PC-9 (cell line): ENCODE results near the gene GAS1. TPM values are rescaled to one million over a fixed set of nuclear protein-coding genes. Genes with fewer than 3 reads are reported as not detected.

ENCODE experiments used
- BruUV-seq: library from RNA; stranded (reverse); fragments of 400-500 nt; replicated peaks from 2 replicates; lab custom pipeline; 2021; lab: Mats Ljungman, UMichigan
- CTCF ChIA-PET: fragments of 300-600 bp; sonication (Branson Sonifier 250); formaldehyde crosslinking; loops from one replicate; lab custom pipeline; 2022; ENCODE audit warnings: antibody characterized with exemption; lab: Charles Lee
- POLR2A ChIA-PET: fragments of 300-600 bp; sonication (Branson Sonifier 250); formaldehyde crosslinking; loops from one replicate; lab custom pipeline; 2022; ENCODE audit warnings: antibody characterized with exemption; ENCODE audit not compliant: unreplicated experiment; lab: Charles Lee
- DNase-seq, 2 experiments: peaks; one replicate each; pipeline versions ENCODE4 v3.0.0 to v3.0.0-alpha.2; 2015 to 2022; ENCODE audit warnings: mixed read lengths in 1 of 2
- H2AFZ ChIP-seq: fragments of 200-600 bp; sonication (generic); 2 replicates; pipeline ENCODE4 v1.8.1; 2017; ENCODE audit warnings: antibody characterized with exemption
- H3F3A ChIP-seq: fragments of 200-600 bp; sonication (generic); 2 replicates; pipeline ENCODE4 v1.8.1; 2017; ENCODE audit warnings: antibody characterized with exemption, mild to moderate bottlenecking, low read depth; ENCODE audit not compliant: insufficient read depth
- H3K27ac ChIP-seq: fragments of 200-600 bp; sonication (generic); 2 replicates; pipeline ENCODE4 v1.6.1; 2016; ENCODE audit warnings: mixed run types
- H3K27me3 ChIP-seq: fragments of 200-600 bp; sonication (generic); 2 replicates; pipeline ENCODE4 v1.6.1; 2016; ENCODE audit warnings: low read depth, mixed run types; ENCODE audit not compliant: insufficient read depth
- H3K36me3 ChIP-seq: fragments of 200-600 bp; sonication (generic); 2 replicates; pipeline ENCODE4 v1.6.1; 2016; ENCODE audit warnings: low read depth, mixed run types
- H3K4me1 ChIP-seq: fragments of 200-600 bp; sonication (generic); replicated peaks from 2 replicates; pipeline ENCODE4 v1.6.1; 2016; ENCODE audit warnings: mixed run types; ENCODE audit not compliant: insufficient read depth
- H3K4me2 ChIP-seq: fragments of 200-600 bp; sonication (generic); 2 replicates; pipeline ENCODE4 v1.6.1; 2017; ENCODE audit warnings: mixed run types
- H3K4me3 ChIP-seq: fragments of 200-600 bp; sonication (generic); 2 replicates; pipeline ENCODE4 v1.6.1; 2016; ENCODE audit warnings: mixed run types
- H3K79me2 ChIP-seq: fragments of 200-600 bp; sonication (generic); 2 replicates; pipeline ENCODE4 v1.6.1; 2017; ENCODE audit warnings: low read depth, mixed run types
- H3K9me2 ChIP-seq: fragments of 200-600 bp; sonication (generic); 2 replicates; pipeline ENCODE4 v1.8.1; 2017; ENCODE audit warnings: mild to moderate bottlenecking; ENCODE audit not compliant: insufficient read depth
- H3K9me3 ChIP-seq: fragments of 200-600 bp; sonication (generic); 2 replicates; pipeline ENCODE4 v1.8.1; 2016; ENCODE audit warnings: low read depth; ENCODE audit not compliant: insufficient read depth
- H4K20me1 ChIP-seq: fragments of 200-600 bp; sonication (generic); 2 replicates; pipeline ENCODE4 v1.8.1; 2017; ENCODE audit not compliant: insufficient read depth
- CTCF ChIP-seq: fragments of 200-600 bp; sonication (generic); conservative IDR thresholded peaks from 2 replicates; pipeline ENCODE4 v1.6.1; 2017; ENCODE audit warnings: mixed run types, antibody characterized with exemption, mild to moderate bottlenecking, moderate library complexity
- EZH2 ChIP-seq: fragments of 200-600 bp; sonication (generic); IDR thresholded peaks from 2 replicates; pipeline ENCODE4 v1.8.0; 2017; ENCODE audit warnings: antibody characterized with exemption, low read depth
- intact Hi-C: fragments of 100-400 bp; cut with micrococcal nuclease; formaldehyde crosslinking; loops from one replicate; pipeline ENCODE4 v1.10.0; 2022; ENCODE audit not compliant: unreplicated experiment
- total RNA-seq: library from RNA; stranded (reverse); gene quantifications from 2 replicates; pipeline ENCODE4 v1.2.3, GENCODE V29; 2021

GAS1 gene
- total RNA-seq, 1 experiment from 2014 or later, result not detected

GRCh38 chr9:86909388-86909787 is 37.9 kb downstream of the GAS1 start:
- no peaks in the 10 kb centered on the region for H3K9me2 ChIP-seq
- no peaks in the 10 kb centered on the region for H3K36me3 ChIP-seq
- H3K27ac ChIP-seq, result no peak overlapping the region
- no peaks in the 10 kb centered on the region for H3K27me3 ChIP-seq
- no TSS peak for BruUV-seq
- no peaks in the 10 kb centered on the region for H4K20me1 ChIP-seq
- POLR2A ChIA-PET, result no interaction called here
- H3K9me3 ChIP-seq, result peaks cover 7% of the 10 kb centered on the region
- H3K4me1 ChIP-seq, result no peaks in the 10 kb centered on the region
- no peak for TF ChIP-seq CTCF
- no peaks in the 10 kb centered on the region for H3K79me2 ChIP-seq
- no peak for DNase-seq
- H3K4me2 ChIP-seq, result no peak overlapping the region
- H3F3A ChIP-seq, result no peaks in the 10 kb centered on the region
- intact Hi-C loops, result no loop called here
- CTCF ChIA-PET, result no interaction called here
- no peak overlapping the region for H2AFZ ChIP-seq
- H3K4me3 ChIP-seq, result no peak overlapping the region

- H3K9me3 ChIP-seq, result peaks cover 7% of the 10 kb centered on the region
- intact Hi-C loops, result no loop called here
- H3K4me3 ChIP-seq, result no peak overlapping the region
- H3K79me2 ChIP-seq, result no peaks in the 10 kb centered on the region
- H4K20me1 ChIP-seq, result no peaks in the 10 kb centered on the region
- CTCF ChIA-PET, result no interaction called here
- TF ChIP-seq CTCF (no peak), EZH2 (no peak)
- H3K9me2 ChIP-seq, result no peaks in the 10 kb centered on the region
- no peaks in the 10 kb centered on the region for H3K27me3 ChIP-seq
- no TSS peak for BruUV-seq
- POLR2A ChIA-PET, result no interaction called here
- H3K4me2 ChIP-seq, result no peak overlapping the region
- no peaks in the 10 kb centered on the region for H3K4me1 ChIP-seq
- no peak overlapping the region for H2AFZ ChIP-seq
- no peaks in the 10 kb centered on the region for H3K36me3 ChIP-seq
- DNase-seq, result no peak
- H3F3A ChIP-seq, result no peaks in the 10 kb centered on the region
- H3K27ac ChIP-seq, result no peak overlapping the region
Measured at GRCh38 chr9:86908261-86908660, 39.0 kb downstream of the GAS1 start.

- Histone ChIP-seq H3K27me3 (no peaks in the 10 kb centered on the region), H3K4me2 (no peak overlapping the region), H3K36me3 (no peaks in the 10 kb centered on the region), H3F3A (no peaks in the 10 kb centered on the region), H3K4me1 (no peaks in the 10 kb centered on the region), H3K27ac (no peak overlapping the region), H3K9me2 (no peaks in the 10 kb centered on the region), H3K4me3 (no peak overlapping the region), H3K9me3 (peaks cover 7% of the 10 kb centered on the region), H4K20me1 (no peaks in the 10 kb centered on the region), H2AFZ (no peak overlapping the region), H3K79me2 (no peaks in the 10 kb centered on the region)
- no peak for DNase-seq
- TF ChIP-seq EZH2 (no peak), CTCF (no peak)
- BruUV-seq, result no TSS peak
- POLR2A ChIA-PET, result interaction anchor here (0.5 kb wide), 1 partner anchor 920 kb away, joined by 4 read pairs; no protein-coding TSS in a partner anchor
- CTCF ChIA-PET, result no interaction called here
- intact Hi-C loops, result no loop called here
Measured at GRCh38 chr9:86907346-86907745, 40.0 kb downstream of the GAS1 start.
